Tibial artery (tissue), 4 donors: ENCODE results near the gene RSL1D1.

Experiments
- DNase-seq, 2 donors: peaks; one replicate each; pipeline ENCODE4 v3.0.0-alpha.2; 2019
- H3K27ac ChIP-seq, 2 donors: fragments of 200-600 bp; sonication (generic) in 1 of 2; 1 replicate in 1 of 2; 2 replicates in 1 of 2; pipeline ENCODE4 v1.5.1; 2018 to 2019; ENCODE audit warnings: mild to moderate bottlenecking in 1 of 2
- H3K27me3 ChIP-seq, 2 donors: fragments of 200-600 bp; sonication (generic) in 1 of 2; one replicate each; pipeline versions ENCODE4 v1.5.1 to v1.6.0; 2016 to 2019
- H3K36me3 ChIP-seq, 3 donors: fragments of 200-600 bp; sonication (generic) in 2 of 3; one replicate each; pipeline ENCODE4 v1.5.1; 2016 to 2019; ENCODE audit warnings: mild to moderate bottlenecking in 2 of 3
- H3K4me1 ChIP-seq, 4 donors: fragments of 200-600 bp; sonication (generic) in 2 of 4; 1 replicate in 3 of 4; 2 replicates in 1 of 4; pipeline ENCODE4 v1.5.1; 2016 to 2019
- H3K4me3 ChIP-seq, 2 donors: fragments of 200-600 bp; sonication (generic) in 1 of 2; 1 replicate in 1 of 2; 2 replicates in 1 of 2; pipeline ENCODE4 v1.5.1; 2018 to 2019; ENCODE audit warnings: mild to moderate bottlenecking in 2 of 2
- H3K9me3 ChIP-seq, 3 donors: fragments of 200-600 bp; sonication (generic) in 1 of 3; one replicate each; pipeline ENCODE4 v1.5.1; 2016 to 2019
- intact Hi-C: fragments of 100-400 bp; cut with DNase I; formaldehyde crosslinking; loops from one replicate; pipeline ENCODE4 v1.15.0; 2023; ENCODE audit warnings: low total_unique reads
- TF ChIP-seq, protein P1 (sequence below), 2 experiments: fragments of 200-600 bp in 1 of 2; fragments of 450-650 bp in 1 of 2; IDR thresholded peaks; one replicate each; pipeline ENCODE4 v1.5.1; 2017 to 2019; ENCODE audit warnings: antibody characterized with exemption in 2 of 2, mild to moderate bottlenecking in 1 of 2, moderate library complexity in 1 of 2

The RSL1D1 gene

DNA sequence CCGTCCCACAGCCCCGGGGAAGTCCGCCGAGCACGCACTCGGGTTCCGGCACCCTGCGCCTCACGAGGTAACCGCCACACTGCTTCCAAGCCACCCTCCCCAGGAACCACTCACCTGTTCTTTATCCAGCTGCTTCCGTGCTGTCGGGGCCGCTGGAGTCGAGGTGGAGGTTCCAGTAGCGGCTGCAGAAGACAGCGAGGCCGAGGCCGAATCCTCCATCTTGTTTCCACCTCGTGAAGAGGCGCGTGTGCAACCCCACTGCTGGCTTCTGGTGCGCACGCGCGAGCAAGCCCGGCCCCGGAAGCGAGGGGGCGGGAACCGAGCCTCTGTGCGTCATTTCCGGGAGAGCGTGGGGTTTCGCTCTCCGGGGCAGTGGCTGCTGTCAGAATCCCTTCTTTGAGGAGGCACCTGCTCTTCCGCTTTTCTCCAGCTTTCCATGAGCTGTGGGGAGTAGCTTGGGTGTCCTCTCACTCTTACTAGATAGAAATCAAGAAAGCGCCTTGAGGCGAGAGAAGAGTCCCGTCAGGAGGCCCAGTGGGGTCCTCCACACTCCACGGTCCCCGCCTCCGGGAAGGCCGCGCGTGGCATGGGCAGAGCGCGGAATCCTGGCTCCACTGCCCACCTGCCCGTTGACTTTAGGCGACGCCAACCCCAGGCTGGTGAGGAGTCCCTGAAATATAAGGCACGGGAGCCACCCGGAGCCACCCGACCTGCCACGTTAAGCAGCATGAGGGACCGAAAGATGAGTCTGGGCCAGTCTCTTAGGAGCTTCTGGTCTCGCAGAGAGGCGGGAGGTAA, at the start of gene RSL1D1:
RSL1D1 (minus strand) TSS at position 249 of the 798 bp plus-strand sequence; CDS start at position 219, 30 bp downstream.
- H3K4me1 ChIP-seq, result peaks cover 0 to 51% (median 30%) of the 10 kb centered on the region in 4 donors
- intact Hi-C loops, result loop anchor here (10.0 kb wide), 1 partner anchor 213 kb away; no protein-coding TSS in a partner anchor

GRCh38 chr16:11901091-11901490, 49.7 kb upstream of the RSL1D1 start:
- H3K27ac ChIP-seq, result no peak overlapping the region
- no peaks in the 10 kb centered on the region for H3K27me3 ChIP-seq
- H3K4me1 ChIP-seq, result peaks cover 0 to 34% (median 7%) of the 10 kb centered on the region in 4 donors
- no peaks in the 10 kb centered on the region for H3K9me3 ChIP-seq
- intact Hi-C loops, result no loop called here
- no peak overlapping the region for H3K4me3 ChIP-seq
- H3K36me3 ChIP-seq, result peaks cover 0 to 7% (median 0%) of the 10 kb centered on the region in 3 donors
- no peak for DNase-seq
- TF ChIP-seq, protein P1, sequence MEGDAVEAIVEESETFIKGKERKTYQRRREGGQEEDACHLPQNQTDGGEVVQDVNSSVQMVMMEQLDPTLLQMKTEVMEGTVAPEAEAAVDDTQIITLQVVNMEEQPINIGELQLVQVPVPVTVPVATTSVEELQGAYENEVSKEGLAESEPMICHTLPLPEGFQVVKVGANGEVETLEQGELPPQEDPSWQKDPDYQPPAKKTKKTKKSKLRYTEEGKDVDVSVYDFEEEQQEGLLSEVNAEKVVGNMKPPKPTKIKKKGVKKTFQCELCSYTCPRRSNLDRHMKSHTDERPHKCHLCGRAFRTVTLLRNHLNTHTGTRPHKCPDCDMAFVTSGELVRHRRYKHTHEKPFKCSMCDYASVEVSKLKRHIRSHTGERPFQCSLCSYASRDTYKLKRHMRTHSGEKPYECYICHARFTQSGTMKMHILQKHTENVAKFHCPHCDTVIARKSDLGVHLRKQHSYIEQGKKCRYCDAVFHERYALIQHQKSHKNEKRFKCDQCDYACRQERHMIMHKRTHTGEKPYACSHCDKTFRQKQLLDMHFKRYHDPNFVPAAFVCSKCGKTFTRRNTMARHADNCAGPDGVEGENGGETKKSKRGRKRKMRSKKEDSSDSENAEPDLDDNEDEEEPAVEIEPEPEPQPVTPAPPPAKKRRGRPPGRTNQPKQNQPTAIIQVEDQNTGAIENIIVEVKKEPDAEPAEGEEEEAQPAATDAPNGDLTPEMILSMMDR (IDR thresholded peaks at IDR 0.05), result no peak

More for the DNA sequence above, at the start of gene RSL1D1:
- Histone ChIP-seq H3K36me3 (peaks cover 25 to 27% (median 26%) of the 10 kb centered on the region in 3 donors), H3K27ac (peak within 1 kb of the TSS; percentile 88 to 89), H3K27me3 (no peaks in the 10 kb centered on the region), H3K9me3 (no peaks in the 10 kb centered on the region), H3K4me3 (peak within 1 kb of the TSS; percentile 89)
- DNase-seq, result peak; percentile 87 to 95
- TF ChIP-seq, protein P1 (IDR thresholded peaks at IDR 0.05), result no peak

- intact Hi-C loops, result no loop called here
- no peak for DNase-seq
- no peaks in the 10 kb centered on the region for H3K9me3 ChIP-seq
- no peaks in the 10 kb centered on the region for H3K27me3 ChIP-seq
- TF ChIP-seq, protein P1 (IDR thresholded peaks at IDR 0.05), result no peak
- H3K27ac ChIP-seq, result peak overlapping the region in 1 of 2 donors; percentile 25
- no peak overlapping the region for H3K4me3 ChIP-seq
- H3K36me3 ChIP-seq, result peaks cover 7 to 31% (median 26%) of the 10 kb centered on the region in 3 donors
- peaks cover 0 to 29% (median 5%) of the 10 kb centered on the region in 4 donors for H3K4me1 ChIP-seq
Observed at GRCh38 chr16:11896486-11897176, 45.3 kb upstream of the RSL1D1 start.

GRCh38 chr16:11893571-11893970, 42.2 kb upstream of the RSL1D1 start:
- intact Hi-C loops, result no loop called here
- no peak overlapping the region for H3K27ac ChIP-seq
- no peaks in the 10 kb centered on the region for H3K9me3 ChIP-seq
- no peaks in the 10 kb centered on the region for H3K27me3 ChIP-seq
- H3K36me3 ChIP-seq, result peaks cover 24 to 61% (median 50%) of the 10 kb centered on the region in 3 donors
- no peak for DNase-seq
- no peak overlapping the region for H3K4me3 ChIP-seq
- TF ChIP-seq, protein P1 (IDR thresholded peaks at IDR 0.05), result no peak
- H3K4me1 ChIP-seq, result peaks cover 0 to 25% (median 5%) of the 10 kb centered on the region in 4 donors

- intact Hi-C loops, result no loop called here
Observed at GRCh38 chr16:11892761-11893160, 41.4 kb upstream of the RSL1D1 start.

More at GRCh38 chr16:11892761-11893160, 41.4 kb upstream of the RSL1D1 start:
- Histone ChIP-seq H3K36me3 (peaks cover 31 to 69% (median 58%) of the 10 kb centered on the region in 3 donors), H3K27me3 (no peaks in the 10 kb centered on the region), H3K4me1 (peaks cover 0 to 21% (median 5%) of the 10 kb centered on the region in 4 donors), H3K4me3 (no peak overlapping the region), H3K27ac (no peak overlapping the region), H3K9me3 (no peaks in the 10 kb centered on the region)
- no peak for DNase-seq
- TF ChIP-seq, protein P1 (IDR thresholded peaks at IDR 0.05), result no peak
